WTC11 (cell line): ENCODE results near the gene CPVL. TPM values are rescaled to one million over a fixed set of nuclear protein-coding genes. Genes with fewer than 3 reads are reported as not detected.

ENCODE experiments used
- ATAC-seq: fragments of 200-7000 bp; cut with Tn5 transposase; 2 replicates; pipeline ENCODE4 v1.10.0; 2021; ENCODE audit warnings: mild to moderate bottlenecking, moderate library complexity
- CTCF ChIA-PET: fragments of 300-600 bp; sonication (Branson Sonifier 250); formaldehyde crosslinking; loops from one replicate; lab custom pipeline; 2021; ENCODE audit warnings: antibody characterized with exemption; lab: Charles Lee
- POLR2A ChIA-PET: fragments of 350-600 bp; sonication (Branson Sonifier 250); formaldehyde crosslinking; loops from one replicate; lab custom pipeline; 2021; ENCODE audit warnings: antibody characterized with exemption; lab: Charles Lee
- DNase-seq: peaks from one replicate; pipeline ENCODE4 v3.0.0; 2021; ENCODE audit warnings: low spot score
- H3K27ac Mint-ChIP-seq: 2 replicates; pipeline ENCODE4 v1.8.0; 2021; ENCODE audit warnings: mixed read lengths
- H3K27me3 Mint-ChIP-seq: 2 replicates; pipeline ENCODE4 v1.8.0; 2021; ENCODE audit warnings: low read depth, mild to moderate bottlenecking, moderate library complexity, mixed read lengths
- H3K36me3 Mint-ChIP-seq: 2 replicates; pipeline ENCODE4 v1.8.0; 2021; ENCODE audit warnings: mixed read lengths
- H3K4me1 Mint-ChIP-seq: 2 replicates; pipeline ENCODE4 v1.8.0; 2022; ENCODE audit warnings: mixed read lengths
- H3K4me3 Mint-ChIP-seq: 2 replicates; pipeline ENCODE4 v1.8.0; 2021; ENCODE audit warnings: mild to moderate bottlenecking, moderate library complexity, mixed read lengths
- H3K9me3 Mint-ChIP-seq: 2 replicates; pipeline ENCODE4 v1.8.0; 2021; ENCODE audit warnings: mixed read lengths
- AR ChIP-seq: fragments of 250-450 bp; sonication (Bioruptor Pico); IDR thresholded peaks from 2 replicates; pipeline ENCODE4 v1.9.0; 2021; ENCODE audit warnings: mild to moderate bottlenecking
- CREM ChIP-seq: sonication (generic); formaldehyde crosslinking; IDR thresholded peaks from 2 replicates; pipeline ENCODE4 v1.8.1; 2022; ENCODE audit warnings: mild to moderate bottlenecking, missing genetic modification reagents, moderate library complexity
- E2F4 ChIP-seq: sonication (generic); formaldehyde crosslinking; IDR thresholded peaks from 2 replicates; pipeline ENCODE4 v1.8.1; 2022; ENCODE audit warnings: low read depth, mild to moderate bottlenecking, moderate library complexity, missing genetic modification reagents, borderline replicate concordance
- ELF4 ChIP-seq: sonication (generic); formaldehyde crosslinking; IDR thresholded peaks from 2 replicates; pipeline ENCODE4 v1.8.1; 2022; ENCODE audit warnings: low read depth, mild to moderate bottlenecking, moderate library complexity, missing genetic modification reagents
- EMX1 ChIP-seq: fragments of 250-450 bp; sonication (Bioruptor Pico); IDR thresholded peaks from 2 replicates; pipeline ENCODE4 v1.8.0; 2021; ENCODE audit warnings: mild to moderate bottlenecking
- HMGXB4 ChIP-seq: sonication (generic); formaldehyde crosslinking; IDR thresholded peaks from 2 replicates; pipeline ENCODE4 v1.8.1; 2023; ENCODE audit warnings: mild to moderate bottlenecking, moderate library complexity, missing genetic modification reagents
- JAZF1 ChIP-seq: fragments of 250-450 bp; sonication (Bioruptor Pico); IDR thresholded peaks from 2 replicates; pipeline ENCODE4 v1.9.0; 2021; ENCODE audit warnings: moderate library complexity, mild to moderate bottlenecking, inconsistent platforms
- MLX ChIP-seq: sonication (generic); formaldehyde crosslinking; IDR thresholded peaks from 2 replicates; pipeline ENCODE4 v1.8.1; 2023; ENCODE audit warnings: mild to moderate bottlenecking, missing genetic modification reagents, moderate library complexity
- NFATC4 ChIP-seq: fragments of 250-450 bp; sonication (Bioruptor Pico); IDR thresholded peaks from 2 replicates; pipeline ENCODE4 v1.9.0; 2021; ENCODE audit warnings: mild to moderate bottlenecking
- NFYB ChIP-seq: sonication (generic); formaldehyde crosslinking; conservative IDR thresholded peaks from 2 replicates; pipeline ENCODE4 v1.8.0; 2022; ENCODE audit warnings: low read depth, missing genetic modification reagents
- NR1H2 ChIP-seq: sonication (generic); formaldehyde crosslinking; IDR thresholded peaks from 2 replicates; pipeline ENCODE4 v1.9.0; 2021; ENCODE audit warnings: mild to moderate bottlenecking, moderate library complexity, missing genetic modification reagents
- NR2C2 ChIP-seq: sonication (generic); formaldehyde crosslinking; IDR thresholded peaks from 2 replicates; pipeline ENCODE4 v1.8.0; 2022; ENCODE audit warnings: mild to moderate bottlenecking, missing genetic modification reagents
- SOX15 ChIP-seq: fragments of 250-450 bp; sonication (Bioruptor Pico); IDR thresholded peaks from 2 replicates; pipeline ENCODE4 v1.9.0; 2021; ENCODE audit warnings: mild to moderate bottlenecking
- TCF7 ChIP-seq: sonication (generic); formaldehyde crosslinking; IDR thresholded peaks from 2 replicates; pipeline ENCODE4 v1.8.0; 2022; ENCODE audit warnings: mild to moderate bottlenecking, low read depth, missing genetic modification reagents, moderate library complexity
- ZNF219 ChIP-seq: sonication (generic); formaldehyde crosslinking; IDR thresholded peaks from 2 replicates; pipeline ENCODE4 v1.8.0; 2023; ENCODE audit warnings: missing genetic modification reagents, mild to moderate bottlenecking, borderline replicate concordance
- ZNF512 ChIP-seq: sonication (generic); formaldehyde crosslinking; IDR thresholded peaks from 2 replicates; pipeline ENCODE4 v1.8.1; 2022; ENCODE audit warnings: missing genetic modification reagents, borderline replicate concordance
- ZSCAN18 ChIP-seq: fragments of 250-450 bp; sonication (Bioruptor Pico); IDR thresholded peaks from 2 replicates; pipeline ENCODE4 v2.1.2; 2022; ENCODE audit warnings: mild to moderate bottlenecking, moderate library complexity
- total RNA-seq: library from RNA; stranded (reverse); gene quantifications from 3 replicates; pipeline ENCODE4 v1.2.3, GENCODE V29; 2021

Gene CPVL
- total RNA-seq, 1 experiment from 2014 or later, result 34.2 TPM

GRCh38 chr7:29087840-29088170 lies 58.5 kb downstream of the CPVL start (continued):
- TF ChIP-seq AR (CRISPR knock-in tag) (no peak), ZNF219 (CRISPR knock-in tag) (no peak), MLX (CRISPR knock-in tag) (no peak), NFYB (CRISPR knock-in tag) (no peak)

- TF ChIP-seq ZSCAN18 (CRISPR knock-in tag) (no peak), SOX15 (CRISPR knock-in tag) (no peak), E2F4 (CRISPR knock-in tag) (no peak), NFATC4 (no peak), ZNF512 (CRISPR knock-in tag) (no peak), TCF7 (CRISPR knock-in tag) (no peak), JAZF1 (CRISPR knock-in tag) (no peak), HMGXB4 (no peak), NR2C2 (CRISPR knock-in tag) (no peak), EMX1 (no peak), ELF4 (CRISPR knock-in tag) (no peak)
- peaks cover 4% of the 10 kb centered on the region; the same call in 1 of the 2 replicates for H3K36me3 Mint-ChIP-seq
- DNase-seq (no peak), ATAC-seq (no peak)
- H3K9me3 Mint-ChIP-seq, result no peaks in the 10 kb centered on the region
- CTCF ChIA-PET, result interaction anchor here (1.9 kb wide), 1 partner anchor 129 kb away, joined by 18 read pairs; the partner anchor contains the start of gene TRIL
- no peak overlapping the region for H3K27ac Mint-ChIP-seq
- no peaks in the 10 kb centered on the region for H3K27me3 Mint-ChIP-seq
- POLR2A ChIA-PET, result no interaction called here
- H3K4me3 Mint-ChIP-seq, result no peak overlapping the region
- peaks cover 16% of the 10 kb centered on the region for H3K4me1 Mint-ChIP-seq
These were observed 59.8 kb downstream of the CPVL start for GRCh38 chr7:29086545-29086944.

- ATAC-seq (no peak), DNase-seq (no peak)
- Mint-ChIP-seq H3K4me3 (no peak overlapping the region), H3K27me3 (no peaks in the 10 kb centered on the region), H3K27ac (no peak overlapping the region), H3K4me1 (peaks cover 11% of the 10 kb centered on the region), H3K36me3 (peaks cover 4% of the 10 kb centered on the region; the same call in 1 of the 2 replicates), H3K9me3 (no peaks in the 10 kb centered on the region)
- ChIA-PET CTCF (no interaction called here), POLR2A (no interaction called here)
- no peak for TF ChIP-seq NR1H2 (CRISPR knock-in tag)
- no peak for TF ChIP-seq CREM
- TF ChIP-seq ZNF219 (CRISPR knock-in tag), result no peak
These were observed 61.5 kb downstream of the CPVL start for GRCh38 chr7:29084832-29085231.
